Measurements from ENCODE around the gene TPD52L2.

The TPD52L2 gene

GRCh38 chr20:63864978-63865640 is at the start of gene TPD52L2:
TSS of gene TPD52L2 (plus strand) at chr20:63865270. CDS start at chr20:63865366, 96 bp downstream.
- in situ Hi-C loops (cut with HindIII; ENCODE audit: low sequenced_read_pairs) = no loop called here

GRCh38 chr20:63815615-63816253 is 49.3 kb upstream of the TPD52L2 start:
- in situ Hi-C loops (cut with HindIII; ENCODE audit: low sequenced_read_pairs) = no loop called here

GRCh38 chr20:63819224-63819921 is 45.7 kb upstream of the TPD52L2 start:
- in situ Hi-C loops (cut with HindIII; ENCODE audit: low sequenced_read_pairs) = no loop called here

GRCh38 chr20:63821811-63822210 is 43.3 kb upstream of the TPD52L2 start:
- in situ Hi-C loops (cut with HindIII; ENCODE audit: low sequenced_read_pairs) = no loop called here

GRCh38 chr20:63822276-63822696 is 42.8 kb upstream of the TPD52L2 start:
- in situ Hi-C loops (cut with HindIII; ENCODE audit: low sequenced_read_pairs) = no loop called here

- in situ Hi-C loops (cut with HindIII; ENCODE audit: low sequenced_read_pairs) = no loop called here
These were observed 41.3 kb upstream of the TPD52L2 start for GRCh38 chr20:63823691-63824311.

GRCh38 chr20:63825331-63826118 is 39.5 kb upstream of the TPD52L2 start:
- in situ Hi-C loops (cut with HindIII; ENCODE audit: low sequenced_read_pairs) = no loop called here

- in situ Hi-C loops (cut with HindIII; ENCODE audit: low sequenced_read_pairs) = no loop called here
These were observed 38.3 kb upstream of the TPD52L2 start for GRCh38 chr20:63826753-63827152.

- in situ Hi-C loops (cut with HindIII; ENCODE audit: low sequenced_read_pairs) = no loop called here
These were observed 36.9 kb upstream of the TPD52L2 start for GRCh38 chr20:63828124-63828523.

GRCh38 chr20:63828545-63828944 is 36.5 kb upstream of the TPD52L2 start:
- in situ Hi-C loops (cut with HindIII; ENCODE audit: low sequenced_read_pairs) = no loop called here

GRCh38 chr20:63828951-63829350 is 36.1 kb upstream of the TPD52L2 start:
- in situ Hi-C loops (cut with HindIII; ENCODE audit: low sequenced_read_pairs) = no loop called here

GRCh38 chr20:63829603-63829944 is 35.5 kb upstream of the TPD52L2 start:
- in situ Hi-C loops (cut with HindIII; ENCODE audit: low sequenced_read_pairs) = no loop called here

- in situ Hi-C loops (cut with HindIII; ENCODE audit: low sequenced_read_pairs) = no loop called here
These were observed 34.9 kb upstream of the TPD52L2 start for GRCh38 chr20:63829945-63830835.

- in situ Hi-C loops (cut with HindIII; ENCODE audit: low sequenced_read_pairs) = no loop called here
These were observed 34.1 kb upstream of the TPD52L2 start, which contains the start of gene ZBTB46 for GRCh38 chr20:63830841-63831588. TSS of gene ZBTB46 (minus strand) at chr20:63831264. CDS start at chr20:63790757, 40,507 bp downstream.

GRCh38 chr20:63831646-63831992 is 33.5 kb upstream of the TPD52L2 start:
- in situ Hi-C loops (cut with HindIII; ENCODE audit: low sequenced_read_pairs) = no loop called here

GRCh38 chr20:63831993-63832686 is 32.9 kb upstream of the TPD52L2 start:
- in situ Hi-C loops (cut with HindIII; ENCODE audit: low sequenced_read_pairs) = no loop called here

GRCh38 chr20:63833776-63834490 is 31.1 kb upstream of the TPD52L2 start:
- in situ Hi-C loops (cut with HindIII; ENCODE audit: low sequenced_read_pairs) = no loop called here

GRCh38 chr20:63834491-63834880 is 30.6 kb upstream of the TPD52L2 start:
- in situ Hi-C loops (cut with HindIII; ENCODE audit: low sequenced_read_pairs) = no loop called here
